22Rv1 (cell line): ENCODE data around the gene SDK1.

Source experiments
- H3K27ac ChIP-seq: fragments of 450-650 bp; 2 replicates; pipeline ENCODE4 v1.5.1; 2017
- ZFX ChIP-seq: fragments of 450-650 bp; IDR thresholded peaks from 2 replicates; pipeline ENCODE4 v1.6.1; 2017; ENCODE audit warnings: antibody characterized with exemption, borderline replicate concordance
- TF ChIP-seq, protein P1 (sequence below): fragments of 450-650 bp; IDR thresholded peaks from 2 replicates; pipeline ENCODE4 v1.5.1; 2017; ENCODE audit warnings: mild to moderate bottlenecking

The SDK1 gene

DNA sequence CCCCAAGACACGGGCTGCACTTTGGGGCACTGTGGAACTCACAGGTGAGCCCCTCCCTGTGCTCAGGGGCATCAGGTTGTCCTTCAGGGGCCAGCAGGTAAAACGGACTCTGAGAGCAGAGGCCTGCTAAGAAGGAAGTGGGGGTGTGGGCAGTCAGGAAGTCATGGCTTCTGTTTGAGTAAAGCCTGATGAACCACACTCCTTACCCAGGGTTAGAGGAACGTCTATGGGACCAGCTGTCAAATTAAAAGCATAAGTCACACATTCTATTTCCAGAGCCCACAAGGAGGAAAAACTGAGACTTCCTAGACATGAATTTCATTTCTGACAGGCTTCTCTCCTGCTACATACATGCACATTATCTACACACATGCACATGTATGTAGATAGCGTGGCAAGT, 616.4 kb downstream of the SDK1 start:
- no peak overlapping the region for H3K27ac ChIP-seq

DNA sequence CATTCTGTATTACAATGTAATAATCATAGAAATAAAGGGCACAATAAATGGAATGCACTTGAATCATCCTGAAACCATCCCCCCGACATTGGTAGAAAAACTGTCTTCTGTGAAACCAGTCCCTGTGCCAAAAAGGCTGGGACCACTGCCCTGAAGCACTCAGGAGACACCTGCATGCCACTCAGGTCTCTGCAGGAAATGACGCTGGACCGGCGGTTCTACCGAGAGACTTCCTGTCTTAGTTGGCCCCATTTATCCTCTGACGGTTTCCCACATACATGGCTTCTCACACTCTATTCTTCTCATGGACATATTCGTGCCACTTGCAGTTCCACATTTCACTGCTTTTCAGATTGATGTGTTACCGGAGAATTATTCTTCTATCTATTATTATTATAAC, 617.5 kb downstream of the SDK1 start:
- TF ChIP-seq, protein P1, sequence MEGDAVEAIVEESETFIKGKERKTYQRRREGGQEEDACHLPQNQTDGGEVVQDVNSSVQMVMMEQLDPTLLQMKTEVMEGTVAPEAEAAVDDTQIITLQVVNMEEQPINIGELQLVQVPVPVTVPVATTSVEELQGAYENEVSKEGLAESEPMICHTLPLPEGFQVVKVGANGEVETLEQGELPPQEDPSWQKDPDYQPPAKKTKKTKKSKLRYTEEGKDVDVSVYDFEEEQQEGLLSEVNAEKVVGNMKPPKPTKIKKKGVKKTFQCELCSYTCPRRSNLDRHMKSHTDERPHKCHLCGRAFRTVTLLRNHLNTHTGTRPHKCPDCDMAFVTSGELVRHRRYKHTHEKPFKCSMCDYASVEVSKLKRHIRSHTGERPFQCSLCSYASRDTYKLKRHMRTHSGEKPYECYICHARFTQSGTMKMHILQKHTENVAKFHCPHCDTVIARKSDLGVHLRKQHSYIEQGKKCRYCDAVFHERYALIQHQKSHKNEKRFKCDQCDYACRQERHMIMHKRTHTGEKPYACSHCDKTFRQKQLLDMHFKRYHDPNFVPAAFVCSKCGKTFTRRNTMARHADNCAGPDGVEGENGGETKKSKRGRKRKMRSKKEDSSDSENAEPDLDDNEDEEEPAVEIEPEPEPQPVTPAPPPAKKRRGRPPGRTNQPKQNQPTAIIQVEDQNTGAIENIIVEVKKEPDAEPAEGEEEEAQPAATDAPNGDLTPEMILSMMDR, result no peak
- no peak for TF ChIP-seq ZFX

More for the DNA sequence above, 616.4 kb downstream of the SDK1 start:
- TF ChIP-seq, protein P1, result no peak
- TF ChIP-seq ZFX, result no peak

DNA sequence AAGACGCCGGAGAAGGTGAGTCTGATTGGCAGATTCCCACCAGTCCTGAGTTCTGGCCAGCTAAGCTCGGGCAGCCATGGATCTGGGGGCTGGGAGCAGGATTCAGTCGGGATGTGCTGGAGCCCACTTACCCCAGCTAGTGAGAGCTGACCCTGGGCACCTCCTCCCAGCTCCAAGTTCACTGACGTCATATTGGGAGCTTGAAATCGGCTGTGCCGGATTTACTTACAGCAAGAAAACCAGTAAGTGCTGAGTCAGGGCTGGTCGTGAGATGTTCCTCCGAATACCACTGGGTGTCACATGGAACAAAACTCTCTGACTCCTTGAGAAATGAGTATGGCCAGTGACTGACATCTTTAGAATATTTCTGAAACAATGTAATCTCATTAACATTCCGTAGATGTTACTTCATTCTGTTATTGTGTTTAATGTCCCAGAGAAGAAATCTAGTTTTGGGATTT, 621.2 kb downstream of the SDK1 start:
- no peak overlapping the region for H3K27ac ChIP-seq
- no peak for TF ChIP-seq ZFX
- TF ChIP-seq, protein P1, result peak; percentile 23

More for the DNA sequence above, 617.5 kb downstream of the SDK1 start:
- H3K27ac ChIP-seq, result no peak overlapping the region

DNA sequence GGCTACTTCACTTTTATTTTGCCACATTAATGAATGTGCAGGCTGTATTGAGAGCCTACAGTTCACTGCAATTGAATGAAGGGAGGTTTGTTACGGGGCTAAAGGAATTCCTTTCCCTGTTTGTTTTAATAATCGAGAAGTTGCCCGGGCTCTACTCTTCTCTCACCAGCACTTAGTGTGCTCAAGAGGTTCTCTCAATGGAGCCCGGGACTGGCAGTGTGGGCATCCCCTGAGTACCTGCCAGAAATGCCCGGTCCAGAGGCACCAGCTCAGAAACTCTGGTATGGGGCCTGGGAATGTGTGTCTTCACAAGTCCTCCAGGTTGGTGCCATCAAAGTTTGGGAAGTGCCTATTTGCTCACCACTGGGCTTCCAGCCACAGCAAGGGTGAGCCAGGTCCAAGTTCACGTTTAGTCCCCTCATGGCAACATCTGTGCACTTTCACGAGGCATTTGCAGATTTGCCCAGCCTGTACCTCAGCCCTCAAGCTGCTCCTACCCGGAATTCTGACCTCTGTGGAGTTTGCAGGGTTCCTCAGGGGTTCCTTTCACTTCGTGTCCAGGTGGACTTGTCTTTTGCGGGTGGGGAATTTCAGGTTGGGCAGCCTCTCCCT, 622.4 kb downstream of the SDK1 start:
- TF ChIP-seq, protein P1, result no peak
- no peak for TF ChIP-seq ZFX
- H3K27ac ChIP-seq, result no peak overlapping the region

DNA sequence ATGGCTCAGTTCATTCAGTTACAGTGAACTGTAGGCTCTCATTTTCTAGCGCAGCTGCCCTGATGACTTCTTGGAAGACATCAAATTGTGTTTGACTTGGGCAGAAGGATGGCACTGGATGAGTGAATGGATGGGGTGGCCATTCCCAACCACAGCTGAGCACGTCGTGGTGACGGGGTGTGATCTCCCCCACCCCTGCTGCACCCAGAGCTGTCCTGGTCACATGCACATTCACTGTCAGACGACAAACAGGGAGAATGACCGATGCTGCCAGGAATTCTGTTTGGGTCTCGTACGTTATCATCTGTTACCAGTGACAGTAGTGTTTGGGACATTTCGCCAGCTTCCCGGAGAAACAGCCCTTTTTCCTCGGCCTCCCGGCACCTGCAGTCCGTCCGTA, 623.2 kb downstream of the SDK1 start:
- TF ChIP-seq, protein P1, result no peak
- TF ChIP-seq ZFX, result no peak
- no peak overlapping the region for H3K27ac ChIP-seq

DNA sequence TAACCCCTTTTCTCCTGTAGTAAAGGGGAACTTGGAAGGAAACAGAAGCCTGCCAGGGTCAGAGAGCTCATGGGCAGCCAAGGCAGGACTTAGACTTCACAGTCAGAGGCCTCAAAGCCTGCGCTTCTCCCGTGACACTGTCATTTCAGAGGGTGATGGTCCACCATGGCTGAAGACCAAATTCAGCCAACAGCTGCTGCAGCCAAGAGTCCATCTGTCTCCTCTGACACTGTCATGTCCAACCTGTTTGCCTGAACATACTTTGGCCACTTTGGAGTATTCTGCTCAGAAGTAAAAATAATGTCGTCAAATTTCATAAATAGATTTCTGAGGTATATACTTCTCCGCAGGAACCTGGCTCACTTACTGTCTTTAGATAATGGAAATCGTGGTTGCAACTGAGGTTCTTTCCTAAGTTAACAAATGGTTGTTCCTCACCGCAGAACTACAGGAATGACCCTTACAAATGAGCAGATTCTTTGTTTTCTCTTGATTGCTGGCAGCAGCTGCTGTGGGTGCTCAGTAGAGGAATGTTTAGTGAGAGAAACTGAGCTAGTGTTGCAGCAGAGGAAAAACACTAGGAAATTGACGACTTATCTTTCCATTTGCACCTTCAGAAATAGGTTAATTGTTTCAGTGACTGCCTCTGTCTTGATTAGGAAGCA, 626.5 kb downstream of the SDK1 start:
- no peak overlapping the region for H3K27ac ChIP-seq
- TF ChIP-seq, protein P1, result no peak
- no peak for TF ChIP-seq ZFX
